NK-92 (cell line): ENCODE measurements around the gene TAF12.
"Not testable (repeated sequence)": the region's sequence is repeated elsewhere in the genome, so short reads cannot be mapped to it uniquely, and the experiment has no call there.

ENCODE experiments used
- DNase-seq: peaks from one replicate; lab custom pipeline; 2025; ENCODE audit not compliant: unreplicated experiment; lab: John Stamatoyannopoulos, UW

The TAF12 gene

GRCh38 chr1:28645406-28645805 is 2.5 kb upstream of the TAF12 start:
- DNase-seq: not testable (repeated sequence)

DNA sequence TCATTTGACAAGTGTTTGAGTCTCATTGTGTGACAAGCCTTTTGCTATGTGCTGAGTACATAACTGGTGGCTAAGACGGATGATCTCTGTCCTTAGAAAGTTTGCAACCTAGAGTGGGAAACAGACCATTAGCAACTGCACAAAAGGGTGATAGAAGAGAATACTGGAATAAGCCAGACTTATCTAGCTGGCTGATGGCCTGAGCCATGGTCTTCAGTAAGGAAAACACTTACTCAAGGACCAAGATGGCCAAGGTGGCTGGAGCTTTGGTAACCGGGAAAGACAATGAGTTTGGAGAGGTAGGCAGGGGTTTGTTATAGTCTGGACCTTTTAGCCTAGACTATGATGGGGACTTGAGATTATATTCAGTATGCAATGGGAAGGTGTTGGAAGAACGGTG is 1.6 kb upstream of the TAF12 start:
- no peak for DNase-seq

DNA sequence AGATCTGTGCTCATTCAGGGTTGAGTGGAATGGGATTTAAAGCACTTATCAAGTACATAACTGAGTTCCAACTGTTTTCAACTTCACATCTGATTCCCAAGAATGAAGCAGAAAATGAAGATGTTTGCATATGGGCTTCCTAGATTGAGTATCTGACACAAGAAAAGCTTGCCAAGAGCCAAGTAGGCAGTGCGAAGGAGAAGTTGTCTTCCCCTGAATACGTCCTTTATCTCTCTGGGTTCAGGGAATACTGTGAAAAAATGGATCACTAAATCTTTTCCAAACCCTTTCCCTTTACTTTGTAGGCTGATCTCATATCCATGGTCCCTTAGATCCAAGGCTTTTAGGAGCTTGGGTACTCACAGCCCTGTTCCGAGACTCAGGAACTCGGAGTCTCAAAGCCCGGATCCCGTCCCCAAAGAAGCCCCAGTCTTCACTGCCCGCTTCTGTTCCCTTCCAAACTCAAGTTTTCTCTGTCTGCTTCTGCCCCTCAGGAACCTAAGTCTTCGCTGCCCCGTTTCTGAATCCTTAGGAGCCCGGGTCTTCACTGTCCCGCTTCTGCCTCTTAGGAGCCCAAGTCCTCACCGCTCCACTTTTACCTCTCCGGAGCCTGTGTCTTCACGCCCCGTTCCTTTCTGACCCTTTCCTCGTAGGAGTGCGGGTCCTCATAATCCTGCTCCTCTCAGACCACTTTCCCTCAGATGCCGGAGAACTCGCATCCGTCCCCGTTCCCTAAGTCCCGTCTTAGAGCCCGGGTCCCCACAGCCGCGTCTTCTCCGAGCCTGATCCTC is 616 bp downstream of the TAF12 start:
- DNase-seq: no peak

DNA sequence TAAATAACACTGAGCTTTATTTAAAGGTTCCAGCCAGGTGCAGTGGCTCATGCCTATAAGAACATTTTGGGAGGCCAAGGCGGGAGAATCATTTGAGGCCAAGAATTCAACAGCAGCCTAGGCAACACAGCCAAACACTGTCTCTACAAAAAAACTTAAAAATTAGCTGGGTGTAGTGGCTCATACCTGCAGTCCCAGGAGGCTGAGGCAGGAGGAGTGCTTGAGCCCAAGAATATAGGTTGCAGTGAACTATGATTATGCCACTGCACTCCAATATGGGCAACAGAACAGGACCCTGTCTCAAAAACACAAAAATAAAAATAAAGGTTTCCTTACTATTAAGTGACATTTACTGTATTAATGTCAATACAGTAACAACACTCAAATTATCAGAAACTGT is 2.1 kb downstream of the TAF12 start:
- DNase-seq: no peak

- DNase-seq: no peak
These were observed 10.3 kb downstream of the TAF12 start for GRCh38 chr1:28632560-28632959.

GRCh38 chr1:28631713-28632112 is 11.2 kb downstream of the TAF12 start:
- no peak for DNase-seq

DNA sequence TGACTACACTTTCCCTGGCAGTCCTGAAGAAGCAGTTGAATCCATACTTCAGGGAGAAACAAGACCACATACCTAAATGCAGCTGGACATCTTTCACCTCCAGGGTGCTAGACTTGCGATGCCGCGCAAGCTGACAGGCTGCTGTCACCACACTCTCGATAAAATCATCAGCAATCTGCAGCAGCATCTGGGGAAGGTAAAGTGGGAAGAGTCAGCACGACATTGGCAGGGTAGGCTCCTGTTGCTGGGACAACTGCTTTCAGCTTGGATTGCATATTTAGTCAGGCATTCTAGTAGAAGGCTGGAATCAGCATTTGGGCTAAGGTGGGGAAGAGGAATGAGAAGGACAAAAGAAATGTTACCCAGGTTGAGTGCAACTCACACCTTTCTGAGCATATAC is 29.7 kb downstream of the TAF12 start:
- DNase-seq: no peak

DNA sequence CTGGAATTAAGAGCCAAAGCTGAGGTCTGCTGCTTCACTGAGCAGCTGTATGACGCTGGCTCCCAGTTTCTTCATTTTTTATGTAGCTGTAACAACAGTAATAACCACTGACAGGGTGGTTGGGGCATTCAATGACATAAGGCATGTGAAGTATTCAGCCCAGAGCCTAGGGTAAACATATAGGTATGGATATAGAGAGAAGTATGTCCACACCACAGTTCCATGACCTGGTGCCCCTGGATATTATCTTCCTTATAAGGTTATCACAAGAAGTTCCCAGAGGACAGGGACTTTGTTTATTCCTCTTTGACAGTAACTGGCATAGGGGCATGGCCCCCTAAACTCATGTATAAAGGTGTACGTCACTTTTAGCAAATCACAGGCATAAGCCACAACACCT is 36.1 kb downstream of the TAF12 start:
- no peak for DNase-seq

DNA sequence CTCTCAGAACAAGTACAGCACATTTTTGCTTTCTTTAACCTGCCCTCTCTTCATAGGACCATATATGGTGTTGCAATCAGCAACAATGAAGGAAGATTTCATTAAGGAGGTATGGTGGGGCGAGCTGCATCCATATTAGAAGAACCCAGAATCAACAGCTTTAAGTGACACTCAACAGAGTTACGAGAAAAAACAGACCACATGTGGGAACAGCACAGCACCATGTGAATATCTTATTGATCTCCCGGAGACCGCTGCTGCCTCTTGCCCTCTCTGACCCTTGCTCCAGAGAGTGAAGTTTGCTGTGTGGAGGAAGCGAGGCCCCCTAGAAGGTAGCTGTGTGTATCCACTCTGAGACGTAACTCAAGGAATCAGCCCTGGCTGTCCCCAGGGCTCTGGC is 37.9 kb downstream of the TAF12 start:
- no peak for DNase-seq

DNA sequence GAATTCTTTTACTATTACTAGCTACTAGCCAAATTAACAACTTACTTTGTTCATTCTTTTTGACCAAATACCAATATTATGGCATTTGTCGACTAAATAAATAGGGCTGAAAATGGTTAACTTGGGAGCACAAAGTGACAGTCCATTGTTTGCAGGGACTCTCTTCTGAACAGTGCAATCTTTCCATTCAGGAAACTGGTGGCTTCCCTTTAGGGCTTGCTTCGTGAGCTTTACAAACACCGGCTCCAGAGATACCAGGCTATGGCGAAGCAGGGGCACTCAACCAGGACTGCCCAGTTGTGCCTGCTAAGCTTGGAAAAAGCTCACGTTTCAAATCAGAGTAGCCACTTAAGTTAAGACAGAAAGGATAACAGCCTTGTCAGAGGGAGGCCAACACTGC is 38.5 kb downstream of the TAF12 start:
- DNase-seq: no peak

DNA sequence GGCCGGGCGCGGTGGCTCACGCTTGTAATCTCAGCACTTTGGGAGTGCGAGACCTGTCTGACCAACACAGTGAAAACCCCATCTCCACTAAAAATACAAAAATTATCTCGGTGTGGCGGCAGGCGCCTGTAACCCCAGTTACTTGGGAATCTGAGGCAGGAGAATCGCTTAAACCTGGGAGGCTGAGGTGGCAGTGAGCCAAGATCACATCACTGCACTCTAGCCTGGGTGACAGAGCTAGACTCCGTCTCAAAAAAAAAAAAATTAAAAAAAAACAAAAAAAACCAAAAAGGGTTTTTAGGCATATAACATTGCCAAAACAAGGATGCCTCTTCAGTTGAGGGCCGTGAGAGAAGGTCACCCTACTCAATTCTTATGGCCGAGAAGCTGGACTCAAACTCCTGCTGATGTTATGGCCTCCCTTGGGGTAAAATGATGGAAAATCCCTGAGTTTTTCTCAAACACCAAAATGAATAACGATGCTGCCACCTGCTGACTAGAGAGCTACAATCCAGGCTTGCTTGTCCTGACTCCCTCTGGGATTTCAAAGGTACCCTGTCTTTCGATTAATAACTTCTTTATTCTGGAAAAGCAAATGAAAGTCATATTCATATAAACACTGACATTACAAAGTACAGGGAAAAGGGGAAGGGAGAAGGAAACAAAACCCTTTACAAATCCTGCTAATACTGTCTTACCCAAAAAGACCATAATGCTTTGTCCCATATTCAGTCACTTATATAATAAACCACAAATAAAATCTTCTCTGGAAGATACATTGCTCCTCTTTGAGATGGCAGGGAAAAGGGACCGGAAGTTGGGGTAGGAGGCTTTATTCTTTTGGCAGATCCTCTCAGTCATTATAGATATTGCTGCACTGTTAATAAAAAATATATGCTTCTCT is 40.1 kb downstream of the TAF12 start:
- no peak for DNase-seq

DNA sequence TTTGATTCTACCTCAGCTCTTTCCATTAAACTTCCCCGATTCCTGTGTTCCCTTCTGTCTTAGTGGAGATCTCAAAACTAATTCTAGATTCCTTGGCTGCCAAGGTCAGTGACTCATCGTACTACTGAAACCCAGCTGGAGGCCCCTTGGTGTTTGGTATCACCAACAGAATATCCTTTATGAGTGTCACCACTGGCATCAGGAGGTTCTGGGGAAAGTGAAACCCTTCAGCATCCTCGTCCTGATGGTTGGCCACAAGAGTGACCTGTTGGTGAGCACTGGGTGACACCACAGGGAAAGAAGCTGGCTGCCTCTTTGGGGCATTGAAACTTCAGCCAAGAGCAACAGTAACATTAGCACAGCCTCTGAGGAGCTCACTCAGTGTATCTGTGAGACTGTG is 41.2 kb downstream of the TAF12 start:
- DNase-seq: no peak

DNA sequence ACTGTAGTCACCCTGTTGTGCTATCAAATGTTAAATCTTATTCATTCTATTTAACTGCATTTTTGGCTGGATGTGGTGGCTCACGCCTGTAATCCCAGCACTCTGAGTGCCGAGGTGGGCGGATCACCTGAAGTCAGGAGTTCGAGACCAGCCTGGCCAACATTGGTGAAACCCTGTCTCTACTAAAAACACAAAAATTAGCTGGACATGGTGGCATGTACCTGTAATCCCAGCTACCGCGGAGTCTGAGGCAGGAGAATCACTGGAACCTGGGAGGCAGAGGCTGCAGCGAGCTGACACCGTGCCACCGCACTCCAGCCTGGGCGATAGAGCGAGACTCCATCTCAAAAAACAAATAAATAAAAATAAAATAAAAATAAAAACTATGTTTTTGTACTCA is 46.6 kb downstream of the TAF12 start:
- not testable (repeated sequence) for DNase-seq

- no peak for DNase-seq
These were observed 47.3 kb downstream of the TAF12 start for GRCh38 chr1:28595412-28596191.

DNA sequence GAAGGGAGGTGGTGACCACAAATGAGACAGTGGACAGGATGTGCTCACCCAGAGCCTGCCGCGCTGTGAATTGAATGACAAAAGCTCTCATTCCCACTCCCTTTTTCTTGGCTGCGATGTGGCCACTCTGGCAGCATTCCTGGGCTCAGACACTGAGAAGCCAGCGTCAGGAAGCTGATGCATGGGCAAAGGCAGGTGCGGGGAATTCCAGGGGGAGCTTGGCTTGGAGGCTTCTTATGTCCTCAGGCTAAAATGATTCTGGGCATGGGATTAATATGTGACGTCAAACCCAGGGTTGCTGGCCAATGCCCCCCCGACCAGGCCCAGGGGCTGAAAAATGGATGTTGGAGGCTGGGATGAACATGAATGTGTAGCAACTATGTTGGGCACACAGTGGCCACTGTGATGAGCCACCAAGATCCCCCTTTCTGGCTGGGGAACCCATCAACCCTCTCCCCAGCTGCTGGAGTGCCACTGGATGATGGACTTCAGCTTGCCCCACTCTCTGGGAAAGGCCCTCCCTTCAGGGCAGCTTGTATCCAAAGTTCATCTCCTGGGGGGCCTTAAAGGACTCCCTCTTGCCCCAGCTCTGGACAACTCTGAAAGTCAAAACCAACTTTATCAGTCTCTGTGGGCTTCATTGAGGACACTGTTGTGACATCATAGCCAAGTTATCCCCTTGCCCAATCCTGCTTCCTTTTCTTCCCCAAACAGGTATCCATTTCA is 48.0 kb downstream of the TAF12 start:
- not testable (repeated sequence) for DNase-seq

DNA sequence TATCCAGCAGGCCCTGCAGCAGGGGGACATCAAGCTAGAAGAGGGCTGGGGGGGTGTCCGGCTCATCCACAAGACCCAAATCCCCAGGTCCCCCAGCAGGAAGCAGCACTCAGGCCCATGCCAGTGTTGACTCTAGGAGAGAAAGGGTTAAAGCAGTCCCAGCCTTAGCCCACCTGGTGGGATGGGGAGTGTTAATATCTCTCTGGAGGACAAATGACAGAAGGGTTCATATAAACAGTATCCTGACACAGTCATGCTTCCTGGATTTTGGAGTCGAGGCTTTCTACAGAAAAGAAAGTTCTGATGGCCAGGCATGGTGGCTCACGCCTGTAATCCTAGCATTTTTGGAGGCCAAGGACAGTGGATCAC is 48.9 kb downstream of the TAF12 start:
- not testable (repeated sequence) for DNase-seq

DNA sequence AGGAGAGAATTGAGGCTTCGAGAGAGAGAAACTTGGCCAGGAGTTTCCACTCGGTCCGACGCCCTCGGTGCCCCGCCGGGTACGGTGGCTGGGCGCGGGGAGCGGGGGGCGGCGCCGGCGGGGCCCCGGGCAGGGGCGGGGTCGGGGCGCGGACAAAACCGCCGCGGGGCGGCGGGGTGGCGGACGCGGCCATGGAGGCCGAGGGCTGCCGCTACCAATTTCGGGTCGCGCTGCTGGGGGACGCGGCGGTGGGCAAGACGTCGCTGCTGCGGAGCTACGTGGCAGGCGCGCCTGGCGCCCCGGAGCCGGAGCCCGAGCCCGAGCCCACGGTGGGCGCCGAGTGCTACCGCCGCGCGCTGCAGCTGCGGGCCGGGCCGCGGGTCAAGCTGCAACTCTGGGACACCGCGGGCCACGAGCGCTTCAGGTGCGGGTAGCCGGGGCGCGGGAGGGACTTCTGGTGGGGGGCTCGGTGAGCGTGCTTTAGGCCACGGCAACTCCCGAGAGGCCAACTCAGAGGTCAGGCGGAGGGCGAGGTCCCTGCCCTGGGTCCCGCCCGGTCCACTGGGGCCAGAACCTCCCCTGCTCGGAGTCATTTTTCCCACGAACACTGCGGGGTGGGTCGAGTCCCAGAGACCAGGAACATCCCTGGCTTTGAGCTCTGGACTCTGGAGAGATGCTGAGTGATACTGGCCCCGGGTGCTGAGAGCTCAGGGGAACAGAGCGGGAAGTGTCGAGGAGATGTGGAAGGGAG is 50.4 kb downstream of the TAF12 start:
- DNase-seq: no peak

DNA sequence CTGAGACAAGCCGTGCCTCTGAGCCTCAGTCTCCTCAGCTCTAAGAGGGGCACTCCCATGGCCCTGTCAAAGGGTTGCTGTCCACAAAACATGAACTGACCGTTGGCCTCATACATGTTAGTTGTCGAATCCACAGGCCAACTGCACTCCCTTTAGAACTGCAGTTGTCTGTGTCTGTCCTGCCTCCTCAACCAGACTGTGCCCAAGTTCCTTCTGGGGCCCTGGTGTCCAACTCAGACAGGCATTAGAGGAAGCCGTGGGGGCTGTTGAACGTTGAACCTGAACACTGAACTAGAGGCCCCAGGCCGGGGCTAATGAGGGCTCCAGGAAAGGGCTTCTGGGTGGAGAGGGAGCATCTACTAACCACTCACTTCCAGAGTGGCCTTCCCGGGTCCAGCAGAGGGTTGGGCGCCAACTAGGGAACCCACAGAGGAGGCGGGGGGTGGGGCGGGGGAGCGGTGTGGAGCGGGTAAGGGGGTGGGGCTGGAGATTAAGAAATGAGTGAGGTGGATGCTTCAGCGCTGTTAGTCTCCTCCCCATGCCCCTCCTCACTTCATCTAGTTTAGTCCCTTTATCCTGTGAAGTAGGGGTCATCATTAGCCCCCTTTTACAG is 51.1 kb downstream of the TAF12 start, which contains the start of gene RAB42:
RAB42 (plus strand) TSS at position 558 of the 613 bp plus-strand sequence. CDS start 247 bp downstream, outside the sequence.
- no peak for DNase-seq

- DNase-seq: not testable (repeated sequence)
These were observed 56.1 kb downstream of the TAF12 start for GRCh38 chr1:28586585-28587391.
